CD8-positive, alpha-beta memory T cell (primary cell): ENCODE data around the gene KLC1. TPM values are rescaled to one million over a fixed set of nuclear protein-coding genes. Genes with fewer than 3 reads are reported as not detected.

ENCODE experiments used
- CTCF ChIA-PET: fragments of 350-600 bp; sonication (Branson Sonifier 250); formaldehyde crosslinking; loops from one replicate; lab custom pipeline; 2021; ENCODE audit warnings: antibody characterized with exemption; lab: Charles Lee
- POLR2A ChIA-PET: fragments of 350-600 bp; sonication (Branson Sonifier 250); formaldehyde crosslinking; loops from one replicate; lab custom pipeline; 2021; ENCODE audit warnings: antibody characterized with exemption; lab: Charles Lee
- DNase-seq, 5 donors: peaks; one replicate each; pipeline versions ENCODE4 v3.0.0 to v3.0.0-alpha.2; 2020 to 2022; ENCODE audit warnings: mixed read lengths in 1 of 5
- H3K27ac ChIP-seq: one replicate; pipeline ENCODE4 v1.7.0; 2013; ENCODE audit warnings: low read depth, mild to moderate bottlenecking, low read length, moderate library complexity
- H3K27me3 ChIP-seq: 2 replicates; pipeline ENCODE4 v1.7.0; 2013; ENCODE audit warnings: low read length, mild to moderate bottlenecking; ENCODE audit not compliant: insufficient read depth, poor library complexity, severe bottlenecking
- H3K36me3 ChIP-seq: 2 replicates; pipeline ENCODE4 v1.7.0; 2013; ENCODE audit warnings: mild to moderate bottlenecking, low read length, moderate library complexity; ENCODE audit not compliant: insufficient read depth
- H3K4me1 ChIP-seq: 2 replicates; pipeline ENCODE4 v1.7.0; 2013; ENCODE audit warnings: mild to moderate bottlenecking, low read length, moderate library complexity; ENCODE audit not compliant: insufficient read depth
- H3K4me3 ChIP-seq: 2 replicates; pipeline ENCODE4 v1.7.0; 2013; ENCODE audit warnings: mild to moderate bottlenecking, low read length
- H3K9me3 ChIP-seq: 2 replicates; pipeline ENCODE4 v1.7.0; 2013; ENCODE audit warnings: mild to moderate bottlenecking, low read length
- H3K27ac Mint-ChIP-seq, 8 donors: one replicate each; pipeline ENCODE4 v1.8.0; 2020 to 2021; ENCODE audit warnings: mixed read lengths in 8 of 8, mild to moderate bottlenecking in 6 of 8, inconsistent platforms in 3 of 8, moderate library complexity in 3 of 8
- H3K27me3 Mint-ChIP-seq, 2 donors: one replicate each; pipeline ENCODE4 v1.8.0; 2020 to 2021; ENCODE audit warnings: mixed read lengths in 2 of 2, mild to moderate bottlenecking in 1 of 2, moderate library complexity in 1 of 2
- H3K36me3 Mint-ChIP-seq, 3 donors: one replicate each; pipeline ENCODE4 v1.8.0; 2020 to 2021; ENCODE audit warnings: mixed read lengths in 3 of 3, inconsistent platforms in 1 of 3, mild to moderate bottlenecking in 1 of 3
- H3K4me1 Mint-ChIP-seq, 3 donors: one replicate each; pipeline ENCODE4 v1.8.0; 2020 to 2021; ENCODE audit warnings: mixed read lengths in 3 of 3, inconsistent platforms in 1 of 3, mild to moderate bottlenecking in 1 of 3
- H3K4me3 Mint-ChIP-seq, 7 donors: one replicate each; pipeline ENCODE4 v1.8.0; 2020 to 2021; ENCODE audit warnings: mixed read lengths in 7 of 7, mild to moderate bottlenecking in 6 of 7, moderate library complexity in 4 of 7, inconsistent platforms in 2 of 7
- H3K9me3 Mint-ChIP-seq, 5 donors: one replicate each; pipeline ENCODE4 v1.8.0; 2020 to 2022; ENCODE audit warnings: mixed read lengths in 5 of 5, mild to moderate bottlenecking in 3 of 5, moderate library complexity in 2 of 5, inconsistent platforms in 1 of 5
- polyA plus RNA-seq: library from polyadenylated mRNA; unstranded; fragments of 300-500 nt; fragmentation: Illumina TruSeq; gene quantifications from one replicate; pipeline ENCODE4 v1.2.3, GENCODE V29; 2021
- total RNA-seq, 2 experiments: library from RNA; stranded (reverse); gene quantifications; one replicate each; pipeline ENCODE4 v1.2.3, GENCODE V29; 2021

The KLC1 gene
- total and polyA plus RNA-seq, 3 experiments from 2014 or later: 92.0 to 143 (median 141) TPM

GRCh38 chr14:103662591-103662990 lies 33.6 kb downstream of the KLC1 start:
- POLR2A ChIA-PET: no interaction called here
- Mint-ChIP-seq H3K4me3 (no peak overlapping the region), H3K27me3 (no peaks in the 10 kb centered on the region), H3K27ac (no peak overlapping the region), H3K4me1 (peaks cover 0 to 3% (median 3%) of the 10 kb centered on the region in 3 donors), H3K9me3 (no peaks in the 10 kb centered on the region), H3K36me3 (peaks cover 0 to 77% (median 6%) of the 10 kb centered on the region in 3 donors)
- Histone ChIP-seq H3K4me3 (no peak overlapping the region), H3K36me3 (peaks cover 33% of the 10 kb centered on the region), H3K27me3 (no peaks in the 10 kb centered on the region), H3K4me1 (no peaks in the 10 kb centered on the region), H3K9me3 (no peaks in the 10 kb centered on the region), H3K27ac (no peak overlapping the region)
- DNase-seq: no peak
- CTCF ChIA-PET: no interaction called here

GRCh38 chr14:103663506-103663905 lies 34.5 kb downstream of the KLC1 start:
- CTCF ChIA-PET: no interaction called here
- no peaks in the 10 kb centered on the region for H3K27me3 Mint-ChIP-seq
- no peak overlapping the region for H3K27ac ChIP-seq
- no peaks in the 10 kb centered on the region for H3K9me3 Mint-ChIP-seq
- H3K36me3 Mint-ChIP-seq: peaks cover 0 to 77% (median 6%) of the 10 kb centered on the region in 3 donors
- H3K4me1 ChIP-seq: no peaks in the 10 kb centered on the region
- peaks cover 0 to 3% (median 3%) of the 10 kb centered on the region in 3 donors for H3K4me1 Mint-ChIP-seq
- H3K27me3 ChIP-seq: no peaks in the 10 kb centered on the region
- no peak overlapping the region for H3K27ac Mint-ChIP-seq
- no peak overlapping the region for H3K4me3 ChIP-seq
- peaks cover 29% of the 10 kb centered on the region for H3K36me3 ChIP-seq
- DNase-seq: no peak
- H3K9me3 ChIP-seq: no peaks in the 10 kb centered on the region
- H3K4me3 Mint-ChIP-seq: no peak overlapping the region
- POLR2A ChIA-PET: no interaction called here

GRCh38 chr14:103667671-103668070 lies 38.7 kb downstream of the KLC1 start:
- Histone ChIP-seq H3K9me3 (no peaks in the 10 kb centered on the region), H3K36me3 (peaks cover 24% of the 10 kb centered on the region), H3K27me3 (no peaks in the 10 kb centered on the region), H3K4me1 (no peaks in the 10 kb centered on the region), H3K4me3 (no peak overlapping the region), H3K27ac (no peak overlapping the region)
- Mint-ChIP-seq H3K27me3 (no peaks in the 10 kb centered on the region), H3K9me3 (no peaks in the 10 kb centered on the region), H3K36me3 (peaks cover 5 to 78% (median 20%) of the 10 kb centered on the region in 3 donors), H3K4me3 (no peak overlapping the region), H3K27ac (no peak overlapping the region), H3K4me1 (peaks cover 0 to 3% (median 0%) of the 10 kb centered on the region in 3 donors)
- ChIA-PET CTCF (no interaction called here), POLR2A (no interaction called here)
- no peak for DNase-seq

GRCh38 chr14:103668117-103668516 lies 39.1 kb downstream of the KLC1 start:
- Histone ChIP-seq H3K27ac (no peak overlapping the region), H3K9me3 (no peaks in the 10 kb centered on the region), H3K36me3 (peaks cover 27% of the 10 kb centered on the region), H3K4me3 (no peak overlapping the region), H3K27me3 (no peaks in the 10 kb centered on the region), H3K4me1 (no peaks in the 10 kb centered on the region)
- no peak overlapping the region for H3K27ac Mint-ChIP-seq
- H3K4me1 Mint-ChIP-seq: peaks cover 0 to 3% (median 0%) of the 10 kb centered on the region in 3 donors
- POLR2A ChIA-PET: no interaction called here
- no peak for DNase-seq
- no peaks in the 10 kb centered on the region for H3K9me3 Mint-ChIP-seq
- H3K27me3 Mint-ChIP-seq: no peaks in the 10 kb centered on the region
- H3K36me3 Mint-ChIP-seq: peaks cover 8 to 79% (median 24%) of the 10 kb centered on the region in 3 donors
- H3K4me3 Mint-ChIP-seq: no peak overlapping the region
- CTCF ChIA-PET: no interaction called here

GRCh38 chr14:103669370-103669769 lies 40.4 kb downstream of the KLC1 start:
- no peaks in the 10 kb centered on the region for H3K27me3 Mint-ChIP-seq
- no peaks in the 10 kb centered on the region for H3K27me3 ChIP-seq
- no peak overlapping the region for H3K27ac Mint-ChIP-seq
- H3K9me3 Mint-ChIP-seq: no peaks in the 10 kb centered on the region
- H3K4me1 ChIP-seq: no peaks in the 10 kb centered on the region
- H3K36me3 ChIP-seq: peaks cover 30% of the 10 kb centered on the region
- no peak overlapping the region for H3K27ac ChIP-seq
- peaks cover 0 to 3% (median 0%) of the 10 kb centered on the region in 3 donors for H3K4me1 Mint-ChIP-seq
- H3K36me3 Mint-ChIP-seq: peaks cover 8 to 77% (median 27%) of the 10 kb centered on the region in 3 donors
- DNase-seq: no peak
- H3K4me3 ChIP-seq: no peak overlapping the region
- H3K9me3 ChIP-seq: no peaks in the 10 kb centered on the region
- POLR2A ChIA-PET: no interaction called here
- H3K4me3 Mint-ChIP-seq: no peak overlapping the region
- CTCF ChIA-PET: no interaction called here

GRCh38 chr14:103671911-103672310 lies 42.9 kb downstream of the KLC1 start:
- peaks cover 12 to 79% (median 35%) of the 10 kb centered on the region in 3 donors for H3K36me3 Mint-ChIP-seq
- POLR2A ChIA-PET: no interaction called here
- no peaks in the 10 kb centered on the region for H3K27me3 Mint-ChIP-seq
- no peak overlapping the region for H3K27ac Mint-ChIP-seq
- Histone ChIP-seq H3K9me3 (no peaks in the 10 kb centered on the region), H3K36me3 (peaks cover 51% of the 10 kb centered on the region), H3K27me3 (no peaks in the 10 kb centered on the region), H3K27ac (no peak overlapping the region), H3K4me3 (no peak overlapping the region), H3K4me1 (no peaks in the 10 kb centered on the region)
- DNase-seq: no peak
- CTCF ChIA-PET: no interaction called here
- H3K9me3 Mint-ChIP-seq: no peaks in the 10 kb centered on the region
- H3K4me1 Mint-ChIP-seq: no peaks in the 10 kb centered on the region
- no peak overlapping the region for H3K4me3 Mint-ChIP-seq

GRCh38 chr14:103675957-103676356 lies 46.9 kb downstream of the KLC1 start:
- H3K27me3 ChIP-seq: no peaks in the 10 kb centered on the region
- ChIA-PET CTCF (interaction anchor here (1.4 kb wide), 1 partner anchor 27 kb away, joined by 4 read pairs; no protein-coding TSS in a partner anchor), POLR2A (no interaction called here)
- no peaks in the 10 kb centered on the region for H3K9me3 ChIP-seq
- peaks cover 69% of the 10 kb centered on the region for H3K36me3 ChIP-seq
- Mint-ChIP-seq H3K27me3 (no peaks in the 10 kb centered on the region), H3K4me1 (peaks cover 0 to 3% (median 0%) of the 10 kb centered on the region in 3 donors), H3K9me3 (no peaks in the 10 kb centered on the region), H3K4me3 (no peak overlapping the region), H3K36me3 (peaks cover 8 to 86% (median 37%) of the 10 kb centered on the region in 3 donors), H3K27ac (peak overlapping the region in 2 of 8 donors; percentile 18 to 43)
- H3K4me3 ChIP-seq: no peak overlapping the region
- H3K4me1 ChIP-seq: no peaks in the 10 kb centered on the region
- H3K27ac ChIP-seq: no peak overlapping the region
- DNase-seq: no peak

- POLR2A ChIA-PET: interaction anchor here (0.7 kb wide), 1 partner anchor 897 kb away, joined by 5 read pairs; no protein-coding TSS in a partner anchor
- H3K27me3 ChIP-seq: no peaks in the 10 kb centered on the region
- Mint-ChIP-seq H3K4me3 (no peak overlapping the region), H3K9me3 (no peaks in the 10 kb centered on the region), H3K36me3 (peaks cover 8 to 86% (median 33%) of the 10 kb centered on the region in 3 donors), H3K27me3 (no peaks in the 10 kb centered on the region), H3K27ac (peak overlapping the region in 3 of 8 donors; percentile 18 to 92 (median 22)), H3K4me1 (peaks cover 0 to 3% (median 0%) of the 10 kb centered on the region in 3 donors)
- CTCF ChIA-PET: interaction anchor here (1.4 kb wide), 1 partner anchor 25 kb away, joined by 4 read pairs; no protein-coding TSS in a partner anchor
- H3K4me1 ChIP-seq: no peaks in the 10 kb centered on the region
- peaks cover 72% of the 10 kb centered on the region for H3K36me3 ChIP-seq
- DNase-seq: no peak
- no peak overlapping the region for H3K27ac ChIP-seq
- H3K9me3 ChIP-seq: no peaks in the 10 kb centered on the region
- no peak overlapping the region for H3K4me3 ChIP-seq
Observed at GRCh38 chr14:103676881-103677675, 48.1 kb downstream of the KLC1 start.
